Measurements from ENCODE around the gene SLITRK1.

SLITRK1 gene, protein sequence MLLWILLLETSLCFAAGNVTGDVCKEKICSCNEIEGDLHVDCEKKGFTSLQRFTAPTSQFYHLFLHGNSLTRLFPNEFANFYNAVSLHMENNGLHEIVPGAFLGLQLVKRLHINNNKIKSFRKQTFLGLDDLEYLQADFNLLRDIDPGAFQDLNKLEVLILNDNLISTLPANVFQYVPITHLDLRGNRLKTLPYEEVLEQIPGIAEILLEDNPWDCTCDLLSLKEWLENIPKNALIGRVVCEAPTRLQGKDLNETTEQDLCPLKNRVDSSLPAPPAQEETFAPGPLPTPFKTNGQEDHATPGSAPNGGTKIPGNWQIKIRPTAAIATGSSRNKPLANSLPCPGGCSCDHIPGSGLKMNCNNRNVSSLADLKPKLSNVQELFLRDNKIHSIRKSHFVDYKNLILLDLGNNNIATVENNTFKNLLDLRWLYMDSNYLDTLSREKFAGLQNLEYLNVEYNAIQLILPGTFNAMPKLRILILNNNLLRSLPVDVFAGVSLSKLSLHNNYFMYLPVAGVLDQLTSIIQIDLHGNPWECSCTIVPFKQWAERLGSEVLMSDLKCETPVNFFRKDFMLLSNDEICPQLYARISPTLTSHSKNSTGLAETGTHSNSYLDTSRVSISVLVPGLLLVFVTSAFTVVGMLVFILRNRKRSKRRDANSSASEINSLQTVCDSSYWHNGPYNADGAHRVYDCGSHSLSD

DNA sequence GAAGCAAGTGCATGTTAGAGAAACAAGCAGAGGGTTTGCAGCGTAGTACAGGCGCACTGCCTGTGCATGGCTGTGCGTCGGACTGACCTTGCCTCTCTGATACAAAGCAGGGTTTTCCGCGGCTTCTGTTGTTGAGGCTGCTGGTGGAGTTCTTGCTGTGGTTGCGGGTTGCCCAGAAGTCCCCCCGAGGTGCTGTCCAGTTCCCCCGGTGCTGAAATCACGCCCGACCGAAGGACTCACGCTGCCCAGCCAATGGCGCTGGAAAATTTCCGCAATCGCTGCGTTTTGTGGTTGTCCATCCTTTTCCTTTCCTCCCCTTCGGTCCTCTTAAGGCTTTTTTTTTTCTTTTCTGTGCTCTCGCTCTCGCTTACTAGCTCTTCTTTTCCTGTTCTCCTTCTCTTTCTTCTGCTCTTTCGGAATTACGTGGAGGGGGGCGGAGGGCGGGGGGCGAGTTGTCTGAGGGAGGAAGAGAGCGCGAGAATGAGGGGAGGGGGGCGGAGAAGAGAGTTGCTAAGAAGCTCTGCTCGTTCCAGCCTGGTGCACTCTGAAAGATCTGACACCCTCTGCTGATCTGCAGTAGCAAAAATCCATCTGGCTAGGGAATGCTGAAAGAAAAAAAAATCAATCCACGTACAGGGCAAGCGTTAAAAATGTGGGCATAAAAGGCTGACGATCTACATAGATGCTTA is at the start of gene SLITRK1:
TSS of gene SLITRK1 (minus strand) at position 558 of the 689 bp plus-strand sequence. CDS start 967 bp downstream, outside the sequence.
- no peak for DNase-seq (ENCODE audit: low read depth in 4 of 4, low spot score in 1 of 4)

DNA sequence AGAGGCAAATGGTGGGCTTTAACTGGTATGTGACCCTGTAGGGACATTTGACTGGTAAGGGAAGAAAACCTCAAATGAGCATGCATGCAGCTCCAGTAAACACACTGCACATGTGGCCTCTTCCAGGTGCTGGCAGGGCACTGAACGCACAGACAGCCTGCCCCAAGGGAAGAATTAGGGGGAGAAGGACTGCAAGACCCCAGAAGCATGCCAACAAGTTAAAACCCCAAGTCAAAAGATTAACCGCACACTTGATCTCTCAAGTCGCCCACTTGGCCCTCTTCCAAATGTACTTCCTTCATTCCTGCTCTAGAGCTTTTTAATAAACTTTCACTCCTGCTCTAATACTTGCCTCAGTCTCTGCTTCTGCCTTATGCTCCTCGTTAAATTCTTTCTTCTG is 46.9 kb upstream of the SLITRK1 start:
- no peak for DNase-seq (ENCODE audit: low read depth in 4 of 4, low spot score in 1 of 4)

DNA sequence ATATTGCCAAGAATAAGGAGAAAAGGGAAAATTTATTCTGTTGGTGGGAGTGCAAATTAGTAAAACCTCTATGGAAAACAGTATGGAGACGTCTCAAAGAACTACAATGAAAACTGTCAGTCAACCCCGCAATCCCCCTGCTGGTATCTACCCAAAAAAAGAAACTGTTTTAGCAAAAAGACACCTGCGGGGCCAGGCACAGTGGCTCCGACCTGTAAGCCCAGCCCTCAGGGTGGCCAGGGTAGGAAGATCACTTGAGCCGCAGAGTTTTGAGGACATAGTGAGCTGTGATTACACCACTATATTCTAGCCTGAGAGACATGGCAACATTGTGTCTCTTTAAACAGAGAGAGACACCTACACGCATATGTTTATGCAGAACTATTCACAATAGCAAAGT is 37.5 kb upstream of the SLITRK1 start:
- DNase-seq (ENCODE audit: low read depth in 4 of 4, low spot score in 1 of 4), result no peak

DNA sequence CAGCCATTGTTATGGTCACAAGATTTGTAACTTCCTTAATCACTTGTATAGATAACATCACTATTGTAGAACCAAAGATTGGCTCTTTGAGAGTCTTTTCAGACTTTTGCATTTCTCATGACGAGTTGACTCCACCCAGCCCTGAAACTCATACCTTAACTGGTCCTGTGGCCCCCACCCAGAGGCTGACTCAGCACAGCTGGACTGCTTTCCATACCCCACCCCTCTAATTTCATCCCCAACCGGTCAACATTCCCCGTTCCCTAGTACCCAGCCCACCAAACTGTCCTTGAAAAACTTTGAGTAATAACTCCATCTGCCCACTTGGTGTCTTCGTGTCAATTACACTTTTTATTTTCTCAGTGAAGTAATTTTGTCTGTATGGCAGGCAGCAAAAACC is 32.1 kb upstream of the SLITRK1 start:
- no peak for DNase-seq (ENCODE audit: low read depth in 4 of 4, low spot score in 1 of 4)

DNA sequence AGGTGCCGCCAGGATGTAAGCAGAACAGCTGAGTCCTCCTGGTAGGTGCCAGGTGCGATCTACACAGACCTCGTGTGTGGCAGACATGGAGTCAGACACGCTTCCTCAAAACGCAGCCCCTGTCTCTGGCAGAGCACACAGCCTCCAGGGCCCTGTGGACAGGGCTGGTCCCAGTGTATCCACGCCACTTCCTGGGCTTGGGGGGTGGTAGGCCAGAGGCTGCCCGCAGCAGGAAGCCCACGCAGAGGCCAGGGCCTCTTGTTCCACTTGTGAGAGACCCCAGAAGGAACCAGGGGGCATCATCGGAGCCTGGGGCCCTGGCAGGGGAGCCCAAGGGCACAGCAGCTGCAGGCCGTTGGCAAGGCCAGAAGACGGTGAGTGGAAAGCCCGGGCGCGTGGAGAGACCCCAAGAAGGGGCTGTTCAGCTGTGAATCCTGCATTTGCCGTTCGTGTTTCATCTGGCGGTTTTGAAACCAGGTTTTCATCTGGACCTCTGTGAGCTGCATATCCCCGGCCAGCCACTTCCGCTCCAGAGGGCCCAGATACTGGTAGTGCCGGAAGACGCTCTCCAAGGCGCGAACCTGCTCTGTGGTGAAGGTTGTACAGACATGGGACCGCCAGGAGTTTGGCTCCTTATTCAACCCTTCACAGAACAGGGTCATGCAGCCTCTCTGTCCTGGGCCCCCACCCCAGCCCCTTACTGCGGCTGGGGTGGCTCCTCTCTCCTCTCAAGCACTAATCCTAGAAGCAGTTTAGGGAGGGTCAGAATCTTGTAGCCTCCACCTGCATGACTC is 25.1 kb upstream of the SLITRK1 start:
- DNase-seq (ENCODE audit: low read depth in 4 of 4, low spot score in 1 of 4), result no peak

DNA sequence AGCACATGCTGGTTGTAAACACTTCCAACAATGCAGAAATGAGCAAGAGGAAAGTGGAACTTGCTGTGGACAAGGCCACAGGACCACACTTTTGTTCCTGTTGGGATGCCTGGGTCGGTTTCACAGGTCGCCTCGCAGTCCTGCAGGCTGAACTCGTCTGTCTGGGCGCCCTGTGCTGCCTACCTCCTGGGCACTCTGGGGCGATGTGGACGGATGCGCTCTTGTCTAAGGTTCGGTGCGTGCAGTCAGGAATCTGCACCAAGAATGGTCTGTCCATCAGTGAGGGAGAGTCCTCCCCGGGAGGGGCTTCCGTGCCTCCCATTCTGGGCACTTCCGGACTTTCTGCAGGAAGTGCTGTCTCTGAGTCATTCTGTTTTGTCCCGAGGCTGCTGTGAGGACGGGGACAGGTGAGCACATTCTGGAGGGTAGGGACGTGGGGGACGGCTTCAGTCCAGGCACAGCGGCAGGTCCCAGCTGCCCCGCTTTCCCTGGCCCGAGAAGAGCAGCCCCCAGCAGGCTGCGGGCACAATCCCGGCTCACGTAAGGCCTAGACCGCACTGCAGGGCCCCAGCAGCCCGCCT is 24.1 kb upstream of the SLITRK1 start:
- no peak for DNase-seq (ENCODE audit: low read depth in 4 of 4, low spot score in 1 of 4)

DNA sequence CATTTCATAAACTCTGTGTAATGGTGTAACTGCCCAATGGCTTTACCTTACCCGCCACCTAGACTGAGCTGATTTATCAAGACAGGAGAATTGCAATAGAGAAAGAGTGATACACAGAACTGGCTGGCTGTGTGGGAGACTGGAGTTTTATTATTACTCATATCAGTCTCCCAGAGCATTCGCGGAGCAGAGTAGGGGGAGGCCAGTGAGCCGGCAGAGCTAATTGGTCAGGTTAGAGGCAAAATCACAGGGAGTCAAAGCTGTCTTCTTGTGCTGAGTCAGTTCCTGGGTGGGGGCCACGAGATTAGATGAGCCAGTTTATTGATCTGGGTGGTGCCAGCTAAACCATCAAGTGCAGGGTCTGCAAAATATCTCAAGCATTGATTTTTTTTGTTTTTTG is 23.4 kb upstream of the SLITRK1 start:
- DNase-seq (ENCODE audit: low read depth in 4 of 4, low spot score in 1 of 4), result no peak

DNA sequence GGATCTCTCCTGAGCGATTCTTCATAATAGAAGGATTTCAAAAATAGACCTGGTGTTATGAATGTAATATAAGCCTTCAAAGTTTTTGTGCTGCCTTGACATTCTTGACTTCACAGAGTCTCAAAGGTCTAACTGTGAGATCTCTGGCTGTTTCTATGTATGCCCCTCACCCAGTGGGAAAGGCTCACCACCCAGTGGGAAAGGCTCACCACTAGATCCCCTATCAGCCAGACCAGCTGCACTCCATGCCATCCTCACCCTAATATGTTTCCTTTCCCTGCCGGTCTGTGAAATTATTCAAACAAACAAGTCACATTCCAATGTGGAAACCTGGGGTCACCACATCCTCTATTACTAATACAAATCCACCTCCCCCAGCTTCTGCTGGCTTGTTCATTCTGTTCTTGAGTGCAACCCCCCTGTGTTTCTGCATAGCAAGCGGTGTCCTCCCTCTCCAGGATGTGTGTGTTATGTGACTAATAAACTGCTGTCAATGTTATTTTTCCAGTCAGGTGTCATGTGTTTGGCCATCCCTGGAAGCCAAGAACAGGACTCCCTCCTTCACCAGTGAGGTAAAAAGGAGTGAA is 13.8 kb upstream of the SLITRK1 start:
- DNase-seq (ENCODE audit: low read depth in 4 of 4, low spot score in 1 of 4), result no peak

DNA sequence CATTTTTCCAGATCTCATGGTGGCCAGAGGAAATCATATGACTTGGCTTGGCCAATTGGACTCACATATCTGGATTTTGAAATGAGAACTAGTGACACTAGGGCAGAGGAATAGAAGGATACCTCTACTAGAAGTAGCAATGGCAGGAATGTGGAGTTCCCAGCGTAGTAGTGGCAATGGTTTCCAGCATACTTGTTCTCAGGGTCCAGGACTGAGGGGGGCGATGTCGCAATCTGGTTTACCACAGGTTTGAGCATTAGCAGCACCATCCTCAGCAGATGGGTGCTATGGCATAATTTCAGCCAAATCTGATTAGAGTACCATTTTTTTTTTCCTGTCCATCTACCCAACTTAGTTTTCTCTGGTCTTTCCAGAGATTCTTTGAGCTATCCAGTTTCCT is 8.1 kb upstream of the SLITRK1 start:
- no peak for DNase-seq (ENCODE audit: low read depth in 4 of 4, low spot score in 1 of 4)

DNA sequence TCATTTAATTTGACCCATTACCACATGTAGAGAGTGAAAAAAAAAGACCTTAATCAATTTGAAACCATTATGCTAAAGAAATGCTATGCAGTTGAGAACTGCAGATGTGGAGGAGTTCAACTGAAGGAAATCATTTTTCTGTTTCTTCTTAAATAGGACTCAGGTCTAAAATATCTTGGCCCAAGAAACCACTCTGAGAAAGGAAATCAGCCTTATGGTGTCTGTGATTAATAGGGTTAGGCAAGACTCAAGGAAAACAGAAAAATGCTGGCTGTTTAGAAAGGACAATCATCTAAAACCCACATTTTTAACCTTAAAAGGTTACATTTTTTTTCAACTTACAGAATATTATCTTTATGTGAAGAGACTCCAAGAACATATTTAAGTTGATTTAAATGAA is 1.9 kb upstream of the SLITRK1 start:
- DNase-seq (ENCODE audit: low read depth in 4 of 4, low spot score in 1 of 4), result no peak

DNA sequence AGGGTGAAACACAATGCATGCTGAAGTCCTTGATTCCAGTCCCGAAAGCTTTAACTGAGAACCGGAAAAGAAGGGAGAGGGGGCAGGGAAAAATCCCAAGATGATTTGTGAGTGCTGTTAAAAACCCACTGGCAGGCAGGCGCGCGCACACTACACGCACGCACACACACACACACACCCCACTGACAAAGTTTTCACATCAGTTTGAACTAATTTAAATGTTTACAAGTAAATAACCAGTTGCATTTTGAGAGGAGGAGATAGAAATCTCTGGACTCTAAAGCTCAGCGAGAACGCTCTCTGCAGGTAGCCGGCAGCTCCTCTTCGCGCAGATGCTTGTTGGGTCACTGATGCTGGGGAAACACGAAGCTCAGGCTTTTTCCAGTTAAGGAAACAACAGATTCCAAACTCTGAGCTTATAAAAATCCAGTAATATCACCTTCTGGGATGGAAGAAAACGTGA is 818 bp upstream of the SLITRK1 start:
- DNase-seq (ENCODE audit: low read depth in 4 of 4, low spot score in 1 of 4), result no peak

DNA sequence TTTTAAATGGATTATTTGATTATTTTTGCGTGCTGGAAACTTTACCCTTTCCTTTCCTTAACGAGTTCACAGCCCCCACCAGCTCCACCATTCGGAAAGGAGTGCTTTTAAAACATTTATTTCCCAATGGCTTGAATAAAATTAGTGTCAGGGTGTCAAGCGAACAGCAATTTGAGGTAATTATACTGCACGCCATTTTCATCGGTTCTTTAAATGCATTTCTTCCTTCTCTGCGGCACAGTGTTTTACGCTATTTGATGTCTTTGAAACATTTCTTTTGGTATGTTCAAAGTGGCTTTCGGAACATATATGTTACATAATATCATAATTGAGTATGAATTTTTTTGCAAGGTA is 309 bp upstream of the SLITRK1 start:
- no peak for DNase-seq (ENCODE audit: low read depth in 4 of 4, low spot score in 1 of 4)

DNA sequence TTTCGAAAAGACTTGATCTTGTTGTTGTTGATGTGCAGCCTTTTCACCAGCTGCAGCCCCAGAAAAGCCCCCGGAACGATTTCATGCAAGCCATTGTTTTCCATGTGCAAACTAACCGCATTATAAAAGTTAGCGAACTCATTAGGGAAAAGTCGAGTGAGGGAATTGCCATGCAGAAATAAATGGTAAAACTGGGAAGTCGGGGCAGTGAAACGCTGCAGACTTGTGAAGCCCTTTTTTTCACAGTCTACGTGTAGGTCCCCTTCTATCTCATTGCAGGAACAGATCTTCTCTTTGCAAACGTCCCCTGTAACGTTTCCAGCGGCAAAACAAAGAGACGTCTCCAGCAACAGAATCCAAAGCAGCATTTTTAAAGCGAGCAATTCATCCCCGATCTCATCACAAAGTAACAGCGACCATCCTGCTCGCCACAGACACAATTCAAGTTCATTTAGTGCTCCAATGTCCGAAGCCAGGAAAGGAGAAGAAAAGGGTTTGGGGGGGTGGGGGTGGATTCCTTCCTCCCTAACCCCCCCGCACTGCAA is 1.1 kb downstream of the SLITRK1 start:
- DNase-seq (ENCODE audit: low read depth in 4 of 4, low spot score in 1 of 4), result no peak

DNA sequence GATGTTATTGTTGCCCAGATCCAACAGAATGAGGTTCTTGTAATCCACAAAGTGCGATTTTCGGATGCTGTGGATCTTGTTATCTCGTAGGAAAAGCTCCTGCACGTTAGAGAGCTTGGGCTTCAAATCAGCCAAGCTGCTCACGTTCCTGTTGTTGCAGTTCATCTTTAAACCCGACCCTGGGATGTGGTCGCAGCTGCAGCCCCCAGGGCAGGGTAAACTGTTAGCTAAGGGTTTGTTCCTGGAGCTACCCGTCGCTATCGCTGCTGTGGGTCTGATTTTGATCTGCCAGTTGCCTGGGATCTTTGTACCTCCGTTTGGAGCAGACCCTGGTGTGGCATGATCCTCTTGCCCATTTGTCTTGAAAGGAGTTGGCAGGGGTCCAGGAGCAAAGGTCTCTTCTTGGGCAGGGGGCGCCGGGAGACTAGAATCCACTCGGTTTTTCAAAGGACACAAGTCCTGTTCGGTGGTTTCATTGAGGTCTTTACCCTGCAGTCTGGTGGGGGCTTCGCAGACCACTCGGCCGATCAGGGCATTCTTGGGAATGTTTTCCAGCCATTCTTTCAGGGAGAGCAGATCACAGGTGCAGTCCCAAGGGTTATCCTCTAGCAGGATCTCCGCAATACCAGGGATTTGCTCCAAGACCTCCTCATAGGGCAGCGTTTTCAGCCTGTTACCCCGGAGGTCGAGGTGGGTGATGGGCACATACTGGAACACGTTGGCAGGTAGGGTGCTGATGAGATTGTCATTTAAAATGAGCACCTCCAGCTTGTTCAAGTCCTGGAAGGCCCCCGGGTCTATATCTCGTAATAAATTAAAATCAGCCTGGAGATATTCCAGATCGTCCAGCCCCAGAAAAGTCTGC is 1.8 kb downstream of the SLITRK1 start:
- no peak for DNase-seq (ENCODE audit: low read depth in 4 of 4, low spot score in 1 of 4)

DNA sequence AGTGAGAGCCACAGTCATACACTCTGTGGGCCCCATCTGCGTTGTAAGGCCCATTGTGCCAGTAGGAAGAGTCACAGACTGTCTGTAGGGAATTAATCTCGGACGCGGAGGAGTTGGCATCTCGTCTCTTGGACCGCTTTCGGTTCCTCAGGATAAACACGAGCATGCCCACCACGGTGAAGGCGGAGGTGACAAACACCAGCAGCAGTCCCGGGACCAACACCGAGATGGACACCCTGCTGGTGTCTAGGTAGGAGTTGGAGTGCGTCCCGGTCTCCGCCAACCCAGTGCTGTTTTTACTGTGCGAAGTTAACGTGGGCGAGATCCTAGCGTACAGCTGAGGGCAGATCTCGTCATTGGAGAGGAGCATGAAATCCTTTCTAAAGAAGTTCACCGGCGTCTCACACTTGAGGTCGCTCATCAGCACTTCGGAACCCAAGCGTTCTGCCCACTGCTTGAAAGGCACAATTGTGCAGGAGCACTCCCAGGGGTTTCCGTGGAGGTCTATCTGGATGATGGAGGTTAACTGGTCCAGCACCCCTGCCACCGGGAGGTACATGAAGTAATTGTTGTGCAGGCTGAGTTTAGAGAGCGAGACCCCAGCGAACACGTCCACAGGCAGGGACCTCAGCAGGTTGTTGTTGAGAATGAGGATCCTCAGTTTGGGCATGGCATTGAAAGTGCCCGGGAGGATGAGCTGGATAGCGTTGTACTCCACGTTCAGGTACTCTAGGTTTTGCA is 2.7 kb downstream of the SLITRK1 start:
- no peak for DNase-seq (ENCODE audit: low read depth in 4 of 4, low spot score in 1 of 4)

DNA sequence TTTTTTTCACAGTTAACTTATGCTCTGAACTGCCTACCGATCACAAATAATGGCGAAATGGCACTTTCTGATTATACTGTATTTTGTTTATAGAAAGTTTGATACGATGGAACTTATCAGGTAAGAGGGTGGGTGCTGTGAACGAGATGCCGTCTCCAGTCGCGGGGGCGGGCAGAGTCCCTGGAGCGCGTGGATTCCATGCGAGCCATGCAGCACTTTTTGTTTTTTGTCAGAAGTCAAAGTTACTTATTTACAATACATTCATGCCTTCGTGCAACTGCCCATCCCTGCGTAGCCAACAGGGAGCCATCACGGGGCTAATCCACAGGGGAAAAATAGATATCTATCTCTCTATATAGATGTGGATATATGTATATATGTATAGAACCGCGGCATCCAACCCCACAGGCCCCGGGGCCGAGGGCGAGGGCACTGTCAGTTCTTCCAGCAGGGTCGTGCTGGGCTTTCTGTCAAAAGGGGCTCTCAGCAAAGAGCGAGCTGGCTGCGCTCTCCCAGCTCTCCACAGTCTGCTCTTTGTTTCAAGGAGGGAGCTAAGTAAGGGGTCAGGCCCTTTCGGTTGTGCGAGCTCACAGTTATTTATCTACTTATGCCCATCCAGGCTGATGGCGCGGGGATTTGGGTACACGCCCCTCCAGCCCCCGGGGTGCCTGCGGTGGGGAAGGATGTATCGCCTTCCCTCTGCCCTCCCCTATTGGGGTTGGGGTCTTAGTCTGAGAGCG is 3.4 kb downstream of the SLITRK1 start:
- no peak for DNase-seq (ENCODE audit: low read depth in 4 of 4, low spot score in 1 of 4)

DNA sequence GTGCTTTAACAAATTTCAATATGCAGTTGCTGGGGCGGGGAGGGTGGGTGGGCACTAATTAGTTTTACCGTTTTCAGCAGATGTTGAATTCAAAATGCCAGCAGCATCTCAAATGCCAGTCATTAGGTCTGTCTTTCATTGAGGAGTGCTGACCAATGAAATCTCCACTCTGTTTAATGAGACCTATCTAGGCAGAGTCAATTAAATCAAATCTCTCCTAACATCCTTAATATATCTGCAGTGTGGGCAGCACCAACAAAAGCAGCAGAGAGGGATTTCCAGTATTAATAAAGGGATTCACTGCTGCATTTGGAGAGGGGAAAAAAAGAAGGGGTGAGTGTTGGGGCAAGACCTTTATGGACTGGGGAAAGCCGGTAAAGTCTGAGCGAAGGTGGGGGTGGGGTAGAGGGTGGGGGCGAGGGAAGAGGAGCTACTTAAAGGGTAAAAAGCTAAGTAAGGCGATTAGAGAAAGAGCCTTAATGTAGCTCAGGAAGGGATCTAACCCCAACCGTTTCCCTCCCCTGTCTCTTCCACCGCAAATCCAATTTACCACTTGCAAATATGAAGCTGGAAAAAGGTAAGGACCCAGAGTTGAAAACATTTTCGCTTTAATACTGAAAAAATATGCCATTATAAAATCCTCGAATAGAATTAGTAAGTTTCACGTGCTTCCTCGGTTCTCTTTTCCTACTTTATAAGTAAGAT is 4.5 kb downstream of the SLITRK1 start:
- no peak for DNase-seq (ENCODE audit: low read depth in 4 of 4, low spot score in 1 of 4)

All from stimulated activated CD4-positive, alpha-beta T cell treated with anti-CD3 and anti-CD28 coated beads, Interleukin-1b, Interleukin-23, amount 100 ng/mL, for 24 hours (primary cell).